ENCODE data around the gene AK9. TPM values are rescaled to one million over a fixed set of nuclear protein-coding genes. Genes with fewer than 3 reads are reported as not detected.
"Not testable (repeated sequence)": the region's sequence is repeated elsewhere in the genome, so short reads cannot be mapped to it uniquely, and the experiment has no call there.

Gene AK9
- total RNA-seq, 1 experiment from 2014 or later, result 10.1 TPM

DNA sequence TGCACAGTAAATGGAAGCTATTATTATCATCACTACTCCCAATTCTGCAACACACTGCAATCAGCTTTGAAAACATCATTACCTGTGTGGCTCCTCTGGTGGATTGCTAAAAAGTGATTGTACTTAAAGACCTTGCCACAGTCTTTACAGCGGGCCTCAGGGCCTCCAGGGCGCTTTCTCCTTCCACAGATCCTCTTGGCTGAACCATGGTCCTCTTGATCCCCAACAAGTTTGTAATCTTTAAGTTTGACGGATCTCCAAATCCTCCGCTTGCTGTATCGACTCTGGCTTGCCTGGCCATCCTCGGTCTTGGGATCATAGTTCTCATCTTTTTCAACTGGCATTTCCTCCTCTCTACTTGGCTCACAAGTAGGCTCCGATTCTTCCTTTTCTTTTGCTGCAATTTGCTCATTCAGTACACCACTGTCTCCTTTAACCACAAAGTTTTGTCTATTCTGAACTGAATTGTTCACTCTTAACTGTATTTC lies 210.0 kb downstream of the AK9 start:
- DNase-seq (ENCODE audit: low read depth), result no peak

DNA sequence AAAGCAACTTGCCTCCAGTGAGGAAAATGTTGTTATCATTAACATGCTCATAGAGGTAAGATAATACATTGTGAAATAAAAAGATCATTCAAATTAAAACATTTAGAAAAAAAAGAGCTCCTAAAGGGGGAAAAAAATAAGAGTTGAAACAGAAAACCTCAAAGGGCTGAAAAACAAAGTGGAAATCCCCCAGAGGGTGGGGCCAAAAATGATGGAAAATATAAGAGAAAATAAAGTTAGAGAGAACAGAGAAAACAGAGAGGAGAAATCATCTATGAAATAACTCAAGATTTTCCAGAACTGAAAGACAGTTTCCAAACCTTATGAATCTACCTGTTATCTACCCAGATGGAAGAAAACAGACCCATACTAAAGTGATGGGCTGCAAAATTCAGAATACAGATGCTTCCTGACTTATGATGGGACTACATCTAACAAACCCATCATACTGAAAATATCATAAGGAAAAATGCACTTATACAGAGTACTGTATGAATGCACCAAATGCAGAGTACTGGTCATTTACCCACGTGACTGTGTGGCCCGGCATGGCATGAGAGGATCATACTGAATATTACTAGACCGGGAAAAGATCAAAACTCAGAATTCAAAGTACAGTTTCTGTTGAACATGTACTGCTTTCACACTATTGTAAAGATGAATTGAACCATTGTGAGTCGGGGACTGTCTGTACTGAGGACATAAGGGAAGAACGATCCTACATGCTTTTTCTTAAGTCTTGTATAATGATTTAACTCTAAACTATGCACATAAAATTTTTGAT lies 212.0 kb downstream of the AK9 start:
- no peak for DNase-seq (ENCODE audit: low read depth)

DNA sequence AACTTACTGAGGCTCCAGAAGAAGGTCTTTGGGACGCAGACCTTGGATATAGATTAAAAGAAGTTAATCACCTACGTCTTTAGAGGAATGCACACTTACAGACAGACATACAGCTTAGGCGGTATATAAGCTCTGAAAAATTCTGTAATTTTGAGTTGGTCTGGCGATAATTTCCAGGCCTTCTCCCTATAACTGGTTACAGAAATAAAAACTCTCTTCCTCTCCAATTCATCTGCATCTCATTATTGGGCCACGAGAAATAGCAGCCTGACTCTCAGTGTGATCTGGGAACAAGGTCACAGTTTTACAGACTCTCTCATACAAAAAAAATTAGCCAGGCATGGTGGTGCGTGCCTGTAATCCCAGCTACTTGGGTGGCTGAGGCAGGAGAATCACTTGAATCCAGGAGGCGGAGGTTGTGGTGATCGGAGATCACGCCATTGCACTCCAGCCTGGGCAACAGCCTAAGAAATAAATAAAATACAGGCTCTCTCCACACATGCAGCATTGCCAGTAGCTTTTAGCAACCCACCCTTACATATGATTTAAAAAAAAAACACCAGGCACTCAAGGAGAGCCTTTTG lies 212.7 kb downstream of the AK9 start:
- no peak for DNase-seq (ENCODE audit: low read depth)

DNA sequence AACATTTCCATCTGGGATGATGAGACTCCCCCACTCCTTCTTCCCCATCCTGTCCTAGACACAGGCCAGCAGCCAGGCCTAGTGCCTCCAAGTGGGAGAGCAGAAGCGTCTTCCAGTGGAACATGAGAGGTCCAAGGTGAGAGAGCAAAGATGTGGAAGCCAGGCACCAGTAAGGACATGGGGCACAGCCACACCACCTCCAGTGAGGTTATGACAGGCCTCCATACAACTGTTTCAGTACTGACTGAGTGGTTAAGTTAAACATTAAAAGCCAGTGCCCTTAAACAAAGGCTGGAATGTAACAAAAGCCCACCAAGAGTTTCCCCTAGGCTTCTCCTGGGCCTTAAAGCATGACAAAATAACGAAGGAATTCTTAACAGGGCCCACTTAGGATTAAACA lies 213.3 kb downstream of the AK9 start:
- DNase-seq (ENCODE audit: low read depth), result no peak

DNA sequence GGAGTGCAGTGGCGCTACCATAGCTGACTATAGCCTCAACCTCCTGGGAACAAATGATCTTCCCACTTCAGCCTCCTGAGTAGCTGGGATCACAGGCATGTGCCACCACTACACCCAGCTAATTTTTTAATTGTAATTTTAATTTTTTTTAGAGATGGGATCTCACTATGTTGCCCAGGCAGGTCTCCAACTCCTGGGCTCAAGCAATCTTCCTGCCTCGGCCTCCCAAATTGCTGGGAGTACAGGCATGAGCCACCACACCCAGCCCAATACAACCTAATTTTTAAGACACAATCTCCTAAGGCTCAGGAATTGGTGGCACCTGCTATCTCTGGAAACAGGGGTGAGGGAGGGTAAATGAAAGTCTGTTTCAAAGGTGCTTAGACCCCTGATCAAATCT lies 213.8 kb downstream of the AK9 start:
- DNase-seq (ENCODE audit: low read depth), result no peak

DNA sequence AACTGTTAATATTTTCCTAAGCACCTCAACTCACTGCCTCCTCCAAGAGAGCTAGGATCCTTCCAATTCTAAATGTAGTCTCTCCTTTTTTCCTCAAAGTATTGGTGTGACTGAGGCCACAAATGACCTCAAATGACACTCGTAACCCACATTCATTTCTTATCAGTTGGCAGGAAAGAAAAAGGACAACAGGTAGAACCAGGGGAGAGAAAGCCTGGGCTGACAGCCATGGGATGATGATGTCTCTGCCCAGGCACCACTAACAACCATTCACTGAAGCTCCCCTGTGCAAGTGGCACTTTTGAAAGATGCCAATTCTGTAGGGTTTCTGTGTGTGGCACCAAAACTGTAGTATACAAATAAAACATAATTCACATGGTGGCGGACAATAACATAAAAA lies 215.4 kb downstream of the AK9 start:
- no peak for DNase-seq (ENCODE audit: low read depth)

DNA sequence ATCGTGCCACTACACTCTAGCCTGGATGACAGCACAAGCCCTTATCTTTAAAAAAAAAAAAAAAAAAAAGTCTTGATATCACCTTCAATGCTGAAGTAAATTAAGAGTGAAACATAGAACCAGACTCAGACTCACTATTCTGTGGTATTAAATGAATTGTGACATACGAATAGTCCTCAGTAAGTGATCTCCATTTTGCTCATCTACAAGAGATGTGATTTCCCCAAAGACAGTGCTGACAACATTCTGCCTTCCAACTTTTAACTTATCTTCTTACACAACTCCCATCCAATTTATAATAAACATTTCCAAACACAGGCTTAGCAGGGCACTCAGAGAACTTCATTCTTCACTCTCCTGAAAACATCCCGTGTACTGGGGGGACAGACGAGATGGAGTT lies 216.0 kb downstream of the AK9 start:
- DNase-seq (ENCODE audit: low read depth), result no peak

DNA sequence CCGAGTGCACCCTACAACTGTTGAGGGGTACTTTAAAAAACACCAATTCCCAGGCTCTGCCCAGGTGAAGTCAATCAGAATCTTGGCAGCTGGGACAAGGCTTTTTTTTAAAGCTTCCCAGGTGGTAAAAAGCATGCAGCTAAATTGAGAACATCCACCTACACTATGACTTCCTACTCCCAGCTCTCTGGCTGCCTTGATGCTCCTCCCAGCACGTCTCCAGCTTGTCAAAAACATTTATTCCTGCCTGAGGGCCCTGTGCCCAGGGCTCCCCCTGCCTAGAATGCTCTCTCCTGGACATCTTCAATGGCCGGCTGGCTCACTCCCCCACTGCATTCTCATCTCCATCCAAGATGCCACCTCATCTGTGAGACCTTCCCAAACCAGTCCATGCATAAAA lies 217.9 kb downstream of the AK9 start:
- no peak for DNase-seq (ENCODE audit: low read depth)

DNA sequence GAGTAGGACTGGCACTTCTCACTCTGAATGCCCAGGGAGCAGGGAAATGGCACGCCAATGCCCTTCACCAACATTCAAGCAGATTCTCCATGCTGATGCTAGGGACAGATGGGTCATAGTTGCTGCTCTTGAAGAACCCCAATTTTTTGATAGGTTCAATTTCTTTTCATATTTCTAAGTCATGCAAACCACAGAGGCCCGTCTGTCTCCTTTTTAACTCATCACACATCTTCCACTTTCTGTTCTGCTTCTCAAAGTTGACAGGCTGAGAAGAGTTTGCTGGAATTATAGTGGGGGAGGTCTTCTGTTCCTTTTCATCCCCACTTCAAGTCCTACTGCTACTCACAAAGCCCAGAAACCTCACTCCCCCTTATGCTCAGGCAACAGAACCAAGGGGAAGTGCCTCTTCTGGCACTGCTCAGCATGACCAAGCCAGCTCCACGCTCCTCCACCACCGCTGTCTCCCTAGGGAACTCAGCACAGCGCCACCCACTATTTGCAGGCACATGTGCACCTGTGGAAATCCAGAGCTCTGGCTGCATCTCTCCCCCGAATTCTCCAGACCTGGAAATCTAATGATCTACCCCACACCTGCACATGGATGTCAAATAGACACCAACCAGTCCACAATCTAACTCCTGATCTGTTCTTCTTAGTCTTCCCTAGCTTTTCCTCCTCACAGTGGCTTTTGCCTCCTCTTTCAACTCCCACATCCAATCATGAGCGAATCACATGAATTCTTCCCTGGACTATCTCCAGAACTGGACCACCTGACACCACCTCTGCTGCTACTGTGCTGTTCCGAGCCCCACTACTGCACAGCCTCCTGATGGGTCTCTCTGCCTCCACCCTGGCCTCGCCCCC lies 218.6 kb downstream of the AK9 start:
- DNase-seq (ENCODE audit: low read depth), result no peak

DNA sequence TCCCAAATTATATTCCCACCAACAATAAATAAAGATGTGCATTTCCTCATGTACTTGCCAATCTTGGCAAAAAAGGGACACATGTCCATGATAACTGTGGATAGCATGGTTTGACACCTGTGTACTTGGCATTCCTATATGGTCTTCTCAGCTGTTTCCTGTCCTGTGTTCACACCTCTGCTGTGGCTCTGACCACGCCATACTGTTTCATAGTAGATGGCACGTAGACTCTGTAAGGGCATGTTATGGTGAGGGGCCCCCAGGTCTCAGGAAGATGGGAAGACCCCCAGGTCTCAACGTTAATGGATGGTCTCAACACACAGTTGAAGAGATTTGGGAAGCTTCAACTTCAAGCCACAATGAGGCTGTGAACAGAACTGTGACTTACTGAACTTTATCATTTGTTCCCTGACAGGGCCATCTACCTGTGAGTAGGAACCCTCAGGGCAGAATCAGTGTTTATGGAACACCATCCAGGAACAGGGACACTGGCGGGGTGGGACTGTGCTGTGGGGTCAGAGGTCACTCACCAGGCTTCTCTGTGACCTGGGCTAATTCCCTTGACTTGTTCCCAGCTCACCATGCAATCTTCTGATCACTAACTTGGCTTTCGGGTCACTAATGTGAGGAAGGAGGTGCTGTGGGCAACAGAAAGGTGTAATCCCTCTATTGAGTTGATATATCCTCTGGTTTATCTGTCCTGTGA lies 219.7 kb downstream of the AK9 start:
- DNase-seq (ENCODE audit: low read depth), result no peak

DNA sequence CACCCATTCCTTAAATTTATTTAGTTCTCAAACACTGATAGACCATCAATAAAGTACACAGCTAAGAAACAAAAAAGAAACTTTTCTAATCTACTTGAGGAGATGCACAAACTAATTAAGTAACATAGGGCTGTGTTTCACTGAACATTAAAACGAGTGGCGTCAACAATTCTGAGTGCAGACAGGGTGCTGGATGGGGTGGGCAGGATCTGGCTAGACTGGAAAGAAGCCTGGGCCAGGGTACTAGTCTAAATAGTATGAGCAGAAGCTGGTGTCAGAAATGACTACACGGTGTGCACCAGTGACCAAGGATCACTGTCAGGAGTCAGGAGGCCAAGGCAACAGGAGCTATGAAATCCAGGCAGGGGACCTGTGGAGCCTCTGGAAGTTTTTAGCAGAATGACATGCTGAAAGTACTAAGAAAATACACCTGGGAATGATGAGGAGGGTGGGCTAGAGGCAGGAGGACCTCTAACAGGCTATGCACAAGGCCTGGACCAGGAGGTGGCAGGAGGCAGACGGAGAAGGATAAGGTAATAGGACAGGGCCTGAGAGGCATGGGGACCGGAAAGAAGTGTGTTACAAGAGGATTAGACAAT lies 221.3 kb downstream of the AK9 start:
- no peak for DNase-seq (ENCODE audit: low read depth)

DNA sequence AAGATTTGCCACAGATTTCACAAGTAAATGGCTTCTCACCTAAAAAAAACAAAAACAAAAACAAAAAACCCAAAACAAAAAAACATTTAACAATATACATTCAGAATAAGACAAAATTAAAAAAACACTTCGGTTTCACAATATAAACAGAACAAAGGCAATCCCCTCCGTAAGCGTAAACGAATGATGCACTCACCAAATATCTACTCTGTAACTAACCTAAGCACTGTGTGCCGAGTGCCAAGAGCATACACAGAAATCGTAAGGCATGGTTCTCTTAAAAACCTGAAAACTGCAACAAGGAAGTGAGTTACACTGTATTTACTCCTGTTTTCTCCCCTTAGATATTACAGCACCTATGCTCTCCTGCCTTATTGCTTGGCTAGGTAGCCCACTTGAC lies 223.3 kb downstream of the AK9 start:
- DNase-seq (ENCODE audit: low read depth), result no peak

DNA sequence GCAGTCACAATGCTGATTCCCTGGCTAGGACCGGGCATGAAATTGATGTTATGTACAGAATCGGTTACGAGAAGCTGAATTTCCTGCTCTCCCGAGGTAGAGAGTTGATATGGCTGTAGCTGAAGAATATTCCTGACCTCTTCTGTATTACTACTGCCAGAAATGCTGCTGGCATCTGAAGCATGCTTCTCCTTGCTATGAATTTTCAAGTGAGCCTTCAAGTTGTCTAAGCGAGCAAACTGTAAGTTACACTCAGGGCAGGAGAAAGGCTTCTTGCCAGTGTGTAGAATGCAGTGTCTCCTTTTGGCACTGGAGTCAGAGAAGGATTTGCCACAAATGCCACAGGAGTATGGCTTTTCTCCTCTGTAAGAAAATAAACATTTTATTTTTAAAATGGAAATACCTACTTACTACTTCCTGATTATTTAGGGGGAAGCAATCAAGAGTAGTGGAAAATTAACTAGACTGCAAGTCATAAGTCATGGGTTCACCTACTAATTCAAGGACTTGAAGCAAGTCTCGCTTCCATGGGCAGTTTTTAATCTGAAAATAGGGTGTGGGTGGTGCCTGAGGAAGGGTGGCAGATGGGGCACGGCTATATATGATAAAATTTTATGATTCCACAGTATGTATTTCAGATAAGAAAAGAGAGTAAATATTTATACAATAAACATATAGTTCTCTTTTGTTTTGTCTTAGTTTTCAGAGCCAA lies 224.6 kb downstream of the AK9 start:
- DNase-seq (ENCODE audit: low read depth), result no peak

DNA sequence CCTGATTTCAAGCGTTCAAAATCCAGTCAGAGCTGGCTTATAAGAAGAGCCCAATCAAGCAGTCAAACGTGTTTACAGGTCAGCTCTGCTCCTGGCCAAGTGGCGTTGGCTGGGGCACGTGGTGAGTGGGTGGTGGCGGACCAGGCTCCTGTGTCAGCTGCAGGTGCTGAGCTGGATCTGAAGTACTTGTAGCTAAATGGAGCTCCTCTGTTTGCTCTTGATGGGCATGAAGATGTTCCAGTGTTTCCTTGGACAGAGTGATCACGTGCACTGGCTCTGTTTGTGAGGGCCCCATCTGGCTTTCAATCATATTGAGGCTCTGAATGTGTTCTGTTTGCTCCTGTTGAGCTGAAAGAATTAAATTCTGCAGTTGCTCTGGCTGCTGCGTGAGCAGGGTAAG lies 225.2 kb downstream of the AK9 start:
- DNase-seq (ENCODE audit: low read depth), result no peak

DNA sequence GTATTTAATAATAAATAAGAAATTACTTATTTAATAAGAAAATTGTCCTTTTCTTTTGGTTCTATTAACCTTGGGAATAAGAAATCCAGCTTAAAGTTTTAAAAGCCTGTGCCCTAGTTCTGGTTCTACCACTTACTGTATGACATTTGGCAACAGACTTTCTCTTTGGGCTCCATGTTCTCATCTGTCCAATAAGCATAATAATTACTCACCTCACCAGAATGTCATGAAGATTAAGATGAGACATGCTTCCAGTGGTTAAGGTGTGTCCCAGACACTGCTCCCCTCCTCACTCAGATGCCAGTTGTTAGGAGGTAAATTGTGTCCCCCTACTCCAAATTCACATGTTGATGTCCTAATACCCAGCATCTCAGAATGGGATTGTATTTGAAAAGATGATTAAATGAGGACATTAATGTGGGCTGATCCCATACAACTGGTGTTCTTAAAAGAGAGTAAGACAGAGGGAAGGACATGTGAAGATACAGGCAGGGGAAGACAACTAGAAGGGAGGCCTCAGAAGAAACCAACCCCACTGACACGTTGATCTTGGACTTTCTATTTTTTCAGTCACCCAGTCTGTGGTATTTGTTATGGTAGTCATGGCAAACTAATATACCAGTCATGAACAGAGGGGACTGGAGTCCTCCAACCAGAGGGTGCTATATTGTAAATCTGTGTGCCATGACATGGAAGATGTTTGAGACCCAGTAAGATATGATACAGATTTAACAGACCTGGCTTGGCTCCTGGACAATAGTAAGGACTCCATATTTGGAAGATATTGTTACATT lies 229.1 kb downstream of the AK9 start:
- DNase-seq (ENCODE audit: low read depth), result no peak

DNA sequence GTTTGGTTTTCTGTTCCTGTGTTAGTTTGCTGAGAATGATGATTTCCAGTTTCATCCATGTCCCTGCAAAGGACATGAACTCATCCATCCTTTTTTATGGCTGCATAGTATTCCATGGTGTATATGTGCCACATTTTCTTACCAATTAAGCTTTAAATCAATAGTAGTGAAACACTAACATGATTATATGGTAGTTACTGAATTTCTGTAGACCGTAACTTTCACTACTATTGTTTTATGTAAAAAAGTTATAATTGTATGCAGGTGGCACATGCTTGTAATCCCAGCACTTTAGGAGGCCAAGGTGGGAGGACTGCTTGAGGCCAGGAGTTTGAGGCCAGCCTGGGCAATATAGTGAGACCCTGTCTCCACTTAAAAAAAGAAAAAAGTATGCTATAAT lies 229.8 kb downstream of the AK9 start:
- DNase-seq (ENCODE audit: low read depth), result not testable (repeated sequence)

DNA sequence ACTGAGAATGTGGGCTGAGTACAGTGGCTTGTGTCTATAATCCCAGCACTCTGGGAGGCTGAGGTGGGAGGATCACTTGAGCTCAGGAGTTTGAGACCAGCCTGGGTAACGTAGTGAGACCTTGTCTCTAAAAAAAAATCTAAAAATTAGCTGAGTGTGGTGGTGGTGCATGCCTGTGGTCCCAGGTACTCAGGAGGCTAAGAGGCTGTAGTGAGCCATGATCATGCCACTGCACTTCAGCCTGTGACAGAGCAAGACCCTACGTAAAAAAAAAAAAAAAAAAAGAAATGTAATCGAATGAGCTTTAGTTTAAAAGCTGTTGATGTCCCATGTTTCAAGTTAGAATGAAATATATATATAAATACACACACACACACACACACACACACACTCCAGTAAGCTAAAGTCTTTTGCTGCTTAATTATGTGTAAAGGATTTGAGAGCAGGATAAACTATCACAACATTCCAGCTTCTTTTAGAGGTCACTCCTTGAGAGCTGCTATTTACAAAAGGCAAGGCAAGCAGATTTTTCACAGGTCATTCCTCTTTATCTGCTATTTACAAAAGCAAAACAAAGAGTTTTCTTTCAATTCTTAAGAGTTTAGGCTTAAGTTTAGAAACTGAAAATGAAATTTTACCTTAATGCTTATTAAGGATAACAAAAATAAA lies 230.7 kb downstream of the AK9 start:
- DNase-seq (ENCODE audit: low read depth), result no peak

DNA sequence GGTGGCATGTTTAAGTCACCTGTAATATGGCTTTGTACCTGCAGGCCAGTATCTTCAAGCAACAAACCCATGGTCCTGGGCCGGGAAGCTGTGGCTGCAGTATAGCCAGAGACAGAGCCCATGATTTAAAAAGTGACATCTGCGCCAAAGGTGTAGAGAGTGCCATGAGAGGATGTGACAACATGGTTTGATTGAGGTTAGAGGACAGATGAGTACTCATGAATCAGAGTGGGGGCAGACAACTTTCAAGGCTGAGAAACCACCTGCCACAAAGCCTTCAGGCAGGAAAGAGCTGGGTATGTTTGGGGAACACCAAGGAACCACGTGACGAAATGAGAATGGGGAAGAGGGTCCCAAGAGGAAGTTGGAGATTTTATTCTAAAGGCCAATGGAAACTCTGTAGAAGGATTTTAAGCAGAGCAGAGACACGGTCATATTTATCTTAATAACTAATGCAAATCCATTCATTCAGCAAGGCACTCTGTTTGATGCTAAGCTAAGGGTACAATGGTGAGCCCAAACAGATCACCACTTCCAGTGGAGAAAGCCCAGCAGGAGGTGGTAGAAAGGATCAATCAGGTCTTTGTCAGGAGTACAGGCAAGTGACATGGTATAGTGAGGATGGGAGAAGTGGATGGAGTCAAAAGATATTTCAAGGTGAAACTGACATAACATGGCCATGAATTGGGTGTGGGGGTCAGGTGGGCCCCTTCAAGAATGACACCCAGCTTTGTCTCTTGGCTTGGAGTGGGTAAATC lies 232.0 kb downstream of the AK9 start:
- peak; percentile 43 for DNase-seq (ENCODE audit: low read depth)

DNA sequence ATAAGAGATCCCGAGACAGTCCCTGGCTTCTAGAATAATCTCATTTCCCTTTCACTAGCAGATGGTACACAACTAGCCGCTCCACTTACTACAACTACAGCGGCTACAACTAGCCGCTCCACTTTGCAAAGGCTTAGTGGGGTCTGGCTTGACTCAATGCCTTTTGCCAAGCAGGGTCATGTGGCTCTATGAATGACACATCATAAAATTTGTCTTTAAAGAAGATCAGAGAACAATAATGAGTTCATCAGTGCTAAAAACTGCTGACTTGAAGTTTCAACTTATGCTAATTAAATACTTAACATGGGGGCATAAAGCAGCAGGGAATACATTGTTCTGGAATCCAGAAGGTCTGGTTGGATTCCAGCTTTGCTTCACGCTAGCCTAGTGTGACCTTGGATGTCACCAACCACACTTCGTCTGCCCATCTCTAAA lies 233.4 kb downstream of the AK9 start:
- peak; percentile 18 for DNase-seq (ENCODE audit: low read depth)
